Muscle of back (tissue), 11 donors: ENCODE results near the gene EXD3. TPM values are rescaled to one million over a fixed set of nuclear protein-coding genes. Genes with fewer than 3 reads are reported as not detected.
A peak's percentile ranks its signal among the peaks of the same experiment; 100 is the strongest.

Source experiments
- DNase-seq, 3 donors: peaks; one replicate each; pipeline versions ENCODE4 v3.0.0 to v3.0.0-alpha.2; 2013
- polyA plus RNA-seq, 10 donors: library from polyadenylated mRNA; unstranded; fragments of 120-200 nt; gene quantifications; one replicate each; pipeline ENCODE4 v1.2.1, GENCODE V29; 2013; ENCODE audit not compliant: insufficient read length in 10 of 10

EXD3 gene
- polyA plus RNA-seq, 10 donors: 8.2 to 14.1 (median 9.3) TPM

DNA sequence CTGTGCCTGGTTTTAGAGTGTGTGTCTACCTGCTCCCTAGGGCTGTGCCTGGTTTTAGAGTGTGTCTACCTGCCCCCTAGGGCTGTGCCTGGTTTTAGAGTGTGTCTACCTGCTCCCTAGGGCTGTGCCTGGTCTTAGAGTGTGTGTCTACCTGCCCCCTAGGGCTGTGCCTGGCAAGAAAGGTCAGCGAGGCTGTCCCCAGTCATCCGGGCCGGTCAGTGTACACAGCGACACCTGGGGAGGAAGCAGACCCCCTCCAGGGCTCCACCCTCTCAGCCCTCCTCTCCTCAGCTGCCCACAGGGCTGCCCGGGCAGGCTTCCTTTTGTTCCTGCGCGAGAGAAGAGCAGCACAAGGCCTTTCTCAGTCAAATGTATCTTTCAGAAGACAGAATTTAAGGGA, 125.0 kb downstream of the EXD3 start:
- DNase-seq: no peak

DNA sequence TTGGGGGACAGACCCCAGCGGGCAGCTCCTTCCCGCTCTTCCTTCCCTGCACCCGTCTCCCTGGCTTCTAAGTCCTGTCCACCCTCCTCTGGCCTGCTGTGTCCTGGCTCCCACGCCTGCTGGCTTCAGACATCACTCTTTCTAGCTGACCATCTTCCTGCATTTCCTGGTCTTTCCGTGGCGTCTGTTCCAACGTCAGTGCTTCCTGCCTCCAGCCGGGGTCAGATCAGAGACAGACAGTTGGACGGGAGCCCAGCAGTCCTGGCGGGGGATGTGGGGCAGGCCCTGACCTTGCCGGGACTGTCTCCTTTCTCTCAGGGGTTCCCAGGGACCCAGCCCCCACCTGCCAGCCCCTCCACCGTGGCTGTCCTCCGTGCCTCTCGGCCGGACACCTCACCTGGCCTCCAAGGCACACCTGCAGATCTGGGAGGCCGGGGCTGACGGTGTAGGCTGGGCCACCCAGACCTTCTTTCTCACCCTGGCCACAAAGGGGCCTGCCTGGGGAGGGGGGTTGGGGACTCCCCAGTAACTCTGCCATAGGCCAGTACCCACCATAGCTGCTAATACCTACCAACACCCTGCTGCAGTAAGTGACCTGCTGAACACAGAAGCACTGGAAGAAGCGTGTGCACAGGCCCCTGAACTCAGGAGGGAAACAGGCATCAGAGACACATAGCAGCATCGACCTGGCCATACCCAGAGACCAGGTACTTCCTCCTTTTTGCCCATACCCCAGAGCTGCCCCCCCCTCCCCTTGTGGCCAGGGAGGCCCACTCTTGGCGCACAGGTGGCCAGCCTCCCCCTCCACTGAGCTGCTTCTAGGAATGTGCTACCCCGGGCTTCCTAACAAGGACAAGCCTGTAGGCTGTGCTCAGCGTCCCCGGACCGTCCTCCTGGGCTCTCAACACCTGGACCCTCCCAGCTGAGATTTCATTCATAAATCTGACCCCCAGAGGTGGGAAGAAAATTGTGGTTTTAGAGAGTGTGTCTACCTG, 126.0 kb downstream of the EXD3 start:
- peak in 1 of 3 donors; percentile 70 for DNase-seq

DNA sequence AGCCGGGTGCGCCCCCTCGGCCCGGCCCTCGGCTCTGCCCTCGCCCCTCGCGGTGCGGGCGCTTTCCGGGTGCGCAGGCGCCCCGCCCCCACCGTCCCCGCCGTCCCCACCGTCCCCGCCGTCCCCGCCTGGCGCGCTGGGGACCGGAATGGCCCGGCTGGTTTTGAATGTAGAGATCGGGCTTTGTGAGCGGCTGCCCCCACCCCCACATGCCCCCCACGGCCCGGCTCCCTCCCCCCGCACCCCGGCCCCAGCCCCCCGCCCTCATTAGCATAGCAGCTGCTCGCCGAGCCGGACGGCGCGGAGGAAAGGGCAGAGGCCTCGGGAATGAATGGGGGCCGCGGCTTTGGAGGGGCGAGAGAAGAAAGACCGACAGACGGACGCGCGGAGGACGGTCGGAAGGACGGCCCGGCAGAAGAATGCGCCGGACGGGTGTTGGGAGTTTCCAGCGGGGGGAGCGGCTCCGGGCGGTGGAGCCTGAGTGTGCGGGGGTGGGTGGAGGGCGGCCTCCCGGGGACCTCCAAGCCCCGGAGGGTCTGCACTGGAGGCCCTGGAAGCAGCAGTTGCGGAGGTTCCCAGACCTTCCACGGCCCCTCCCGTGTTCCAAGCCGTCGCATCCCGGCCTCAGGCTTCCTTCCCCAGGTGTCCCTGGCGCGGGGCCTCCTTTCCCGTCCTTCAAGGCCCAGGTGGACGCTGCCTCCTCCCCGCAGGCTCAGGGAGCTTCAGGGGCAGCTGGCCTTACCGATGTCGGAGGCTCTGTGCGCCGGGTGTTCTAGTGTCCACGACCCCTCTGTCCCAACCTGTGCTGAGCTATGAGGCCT, 126.9 kb downstream of the EXD3 start:
- DNase-seq: no peak

DNA sequence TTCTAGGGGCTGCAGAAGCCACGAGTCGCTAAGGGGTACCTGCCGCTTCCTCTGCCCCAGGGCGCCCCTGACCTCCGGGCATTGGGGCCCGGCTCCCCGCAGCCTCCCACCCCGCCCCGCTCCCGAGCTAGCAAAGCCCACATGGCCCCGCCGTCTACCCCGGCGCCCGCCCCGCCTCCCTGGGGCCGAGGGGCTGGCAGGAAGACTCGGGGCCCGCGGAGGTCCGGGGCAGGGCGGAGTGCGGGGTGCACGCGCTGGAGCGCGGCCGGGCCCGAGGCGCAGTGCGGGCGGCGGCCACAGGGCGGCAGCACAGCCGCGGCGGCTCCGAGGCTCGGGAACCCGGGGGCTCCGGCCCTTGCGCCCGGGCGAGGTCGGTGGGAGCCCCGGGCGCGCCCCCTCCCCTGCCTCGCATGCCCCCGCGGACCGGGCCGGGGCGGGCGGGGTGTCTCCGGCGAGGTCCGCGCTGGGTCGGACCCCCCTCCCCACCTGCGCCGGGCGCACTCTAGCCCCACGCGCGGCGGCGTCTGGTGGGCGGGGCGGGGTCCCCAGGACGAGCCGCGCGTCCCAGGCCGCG, 127.6 kb downstream of the EXD3 start:
- no peak for DNase-seq

DNA sequence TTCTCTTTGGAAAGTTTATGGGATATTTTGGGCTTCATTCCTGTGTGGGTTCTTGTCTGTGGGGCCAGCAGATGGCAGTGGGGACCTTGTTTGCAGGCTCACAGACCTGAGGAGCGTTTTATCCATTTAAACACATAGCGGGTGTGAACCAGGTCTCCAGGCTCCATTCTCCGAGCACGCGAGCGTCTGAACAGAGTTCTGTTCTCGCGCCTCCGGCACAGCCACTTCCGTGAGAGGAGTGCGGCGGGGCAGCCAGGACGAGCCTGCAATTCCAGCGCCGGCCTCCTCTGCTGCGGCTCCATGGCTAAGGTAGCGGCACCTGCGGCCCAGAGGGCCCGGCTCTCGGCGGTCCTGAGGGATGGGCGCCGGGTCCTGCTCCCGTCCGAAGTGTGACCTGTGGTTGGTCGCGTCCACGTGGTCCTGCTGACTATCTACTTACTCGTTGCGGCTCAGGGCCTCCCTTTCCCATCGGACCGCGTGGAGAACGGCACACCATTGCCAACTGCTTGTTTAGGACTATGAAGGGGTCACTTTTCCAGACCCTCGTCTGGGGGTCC, 128.2 kb downstream of the EXD3 start:
- peak in 1 of 3 donors; percentile 46 for DNase-seq

DNA sequence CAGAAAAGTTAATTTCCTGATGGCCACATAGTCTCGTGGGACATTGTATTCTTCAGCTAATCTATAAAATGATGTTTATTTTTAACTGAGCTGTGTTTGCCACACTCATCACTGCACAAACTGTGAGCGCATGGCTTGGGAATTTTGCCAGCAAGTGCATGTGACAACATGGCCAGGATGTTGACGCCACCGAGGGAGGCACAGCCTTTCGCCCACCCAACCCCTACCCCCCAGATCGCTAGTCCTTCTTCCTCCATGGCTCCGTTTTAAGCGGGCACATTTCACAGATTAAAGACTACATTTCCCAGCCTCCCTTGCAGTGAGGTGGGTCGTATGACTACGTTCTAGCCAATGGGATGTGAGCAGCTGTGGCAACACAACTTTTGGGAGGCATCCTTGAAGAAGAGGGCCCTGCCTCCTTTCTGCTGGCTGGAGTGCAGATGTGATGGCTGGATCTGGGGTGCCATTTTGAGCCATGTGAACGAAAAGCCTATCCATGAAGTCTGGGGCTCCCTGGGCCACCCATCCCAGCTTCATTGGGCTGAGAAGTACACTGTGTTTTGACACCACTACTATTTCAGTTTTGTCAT, 128.8 kb downstream of the EXD3 start:
- DNase-seq: peak in 1 of 3 donors; percentile 31

DNA sequence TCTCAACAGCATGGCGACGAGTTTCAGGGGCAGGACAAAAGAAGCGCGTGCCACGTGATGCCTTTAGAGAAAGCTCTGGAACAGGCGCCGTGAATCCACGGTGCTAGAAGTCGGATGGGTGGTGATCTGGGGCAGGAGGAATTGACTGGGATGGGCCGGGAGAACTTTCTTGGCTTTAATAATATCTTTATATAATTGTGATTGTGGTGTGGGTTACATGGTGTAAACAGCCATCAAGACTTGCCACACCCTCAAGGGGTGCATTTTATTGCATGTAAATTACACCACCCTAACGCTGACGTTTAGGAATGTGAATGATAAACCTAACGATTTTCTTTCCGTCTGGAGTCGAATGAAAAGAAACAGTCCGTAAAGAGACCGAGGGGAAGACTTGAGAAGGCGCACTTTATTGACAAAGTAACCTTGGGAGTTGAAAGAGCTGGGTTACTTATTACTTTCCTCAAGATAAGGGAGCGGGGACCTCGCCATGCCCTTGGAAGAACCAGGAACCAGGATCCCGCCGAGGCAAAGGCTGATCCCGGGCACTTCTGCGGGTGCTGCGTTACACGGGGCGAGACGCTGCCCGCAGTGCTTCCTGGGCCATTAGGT, 129.4 kb downstream of the EXD3 start:
- no peak for DNase-seq

DNA sequence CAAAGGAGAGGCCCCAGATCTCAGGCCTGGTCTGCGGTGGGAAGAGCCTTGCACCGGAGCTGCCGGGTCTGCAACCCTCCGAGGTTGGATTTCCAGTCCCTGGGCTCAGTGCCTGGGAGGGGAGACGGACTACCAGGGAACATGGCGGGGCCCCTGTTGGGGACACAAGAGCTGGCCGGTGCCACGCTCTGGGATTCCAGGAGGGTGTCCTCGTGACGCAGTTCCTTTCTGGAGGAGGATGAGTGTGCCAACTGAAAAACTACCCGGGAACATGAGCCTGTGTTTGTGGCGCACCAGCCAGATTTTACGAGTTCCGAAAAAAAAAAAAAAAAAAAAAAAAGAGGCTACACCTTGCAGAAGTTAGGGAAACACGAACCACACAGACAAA, 129.9 kb downstream of the EXD3 start:
- no peak for DNase-seq

DNA sequence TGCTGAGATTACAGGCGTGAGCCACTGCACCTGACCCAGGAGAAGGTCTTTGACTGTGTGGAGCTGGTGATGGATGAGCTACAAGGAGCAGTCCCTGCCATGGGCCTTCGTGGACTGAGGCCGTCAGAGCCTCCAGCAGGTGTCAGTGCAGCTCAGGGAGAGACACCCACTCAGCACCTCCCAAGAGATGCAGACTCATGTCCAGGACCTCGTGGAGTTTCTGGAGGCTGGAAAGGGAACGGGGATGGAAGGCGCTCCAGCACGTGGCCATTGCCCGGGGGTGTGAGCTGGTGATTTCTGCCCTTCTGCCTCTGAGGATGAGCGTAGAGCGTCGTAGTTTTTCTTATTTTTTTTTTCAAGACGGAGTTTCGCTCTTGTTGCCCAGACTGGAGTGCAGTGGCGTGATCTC, 136.0 kb downstream of the EXD3 start:
- DNase-seq: no peak

DNA sequence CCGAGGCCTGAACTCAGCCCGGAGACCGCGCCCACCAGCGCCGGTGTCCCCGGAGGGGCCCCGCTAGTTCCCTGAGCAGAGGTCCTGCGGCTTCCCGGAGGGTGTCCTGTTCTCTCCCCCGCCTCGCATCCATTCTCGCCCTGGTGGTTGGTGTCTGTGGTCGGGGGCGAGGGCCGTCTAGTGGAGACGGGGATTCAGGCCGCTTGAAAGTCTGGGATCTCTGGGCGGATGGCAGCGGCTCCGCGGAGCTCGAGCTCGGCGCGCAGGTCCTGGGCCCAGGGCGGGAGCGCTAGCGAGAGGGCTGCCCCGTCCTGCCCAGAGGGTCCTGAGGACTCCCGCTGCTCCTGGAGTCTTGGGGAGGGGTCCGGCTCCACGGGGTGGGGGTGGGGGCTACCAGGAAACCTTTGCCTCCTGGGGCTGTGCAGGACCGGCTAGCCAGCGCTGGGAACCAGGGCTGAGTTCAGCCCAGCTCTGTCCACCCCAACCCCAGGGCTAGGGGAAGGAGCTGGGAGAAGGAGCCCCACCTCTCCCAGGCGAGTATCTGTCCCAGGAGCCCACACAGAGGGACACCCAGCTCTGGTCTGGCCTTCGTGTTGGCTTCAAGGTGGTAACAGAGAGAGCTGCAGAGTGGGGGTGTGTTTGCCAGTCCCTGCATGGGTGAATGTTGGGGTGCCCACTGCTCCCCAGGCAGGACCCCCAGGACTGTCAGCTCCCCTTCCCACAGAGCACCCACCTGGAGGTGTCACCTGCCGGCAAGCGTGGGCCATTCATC, 141.4 kb downstream of the EXD3 start:
- DNase-seq: peak in 1 of 3 donors; percentile 41

DNA sequence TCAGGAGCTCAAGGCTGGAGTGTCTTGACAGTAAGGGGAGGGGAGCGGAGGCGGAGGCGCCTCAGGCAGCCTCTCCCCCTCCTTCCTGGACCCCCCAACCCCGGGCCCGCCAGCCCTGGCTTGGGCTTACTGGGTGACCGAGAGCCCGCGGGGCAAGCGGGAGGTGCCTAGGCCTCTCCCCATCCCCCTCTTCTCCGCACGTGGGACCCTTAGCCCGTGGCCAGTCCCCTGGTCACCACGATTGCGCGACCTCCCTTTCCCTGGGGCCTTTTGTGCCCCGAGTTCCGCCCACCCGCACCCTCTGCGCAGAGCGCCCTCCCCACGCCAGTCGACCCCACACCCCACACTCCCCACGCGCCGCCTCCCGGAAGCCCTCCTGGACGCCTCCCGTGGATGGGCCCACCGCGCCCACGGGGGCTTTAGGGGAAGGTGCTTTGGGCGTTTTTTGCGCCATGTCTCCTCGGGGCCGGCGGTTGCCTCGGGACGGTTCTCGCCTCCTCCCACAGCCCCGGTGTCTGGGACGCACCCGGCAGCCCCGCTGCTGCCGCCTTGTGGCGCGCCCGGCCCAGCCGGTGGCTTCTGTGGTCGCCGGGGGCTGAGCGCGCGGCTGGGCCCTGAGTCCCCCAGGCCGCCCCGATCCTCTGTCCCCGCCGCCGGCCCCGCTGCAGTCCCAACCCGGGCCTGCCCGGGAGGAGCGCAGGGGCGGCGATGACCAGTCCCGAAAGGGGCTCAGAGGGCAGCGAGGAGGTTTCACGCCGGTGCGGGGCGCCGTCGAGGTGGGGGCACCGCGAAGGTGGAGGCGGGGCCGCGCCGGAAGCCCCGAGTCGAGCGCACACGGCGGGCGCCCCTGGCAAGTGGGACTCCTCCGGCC, 142.3 kb downstream of the EXD3 start:
- peak in 1 of 3 donors; percentile 36 for DNase-seq

DNA sequence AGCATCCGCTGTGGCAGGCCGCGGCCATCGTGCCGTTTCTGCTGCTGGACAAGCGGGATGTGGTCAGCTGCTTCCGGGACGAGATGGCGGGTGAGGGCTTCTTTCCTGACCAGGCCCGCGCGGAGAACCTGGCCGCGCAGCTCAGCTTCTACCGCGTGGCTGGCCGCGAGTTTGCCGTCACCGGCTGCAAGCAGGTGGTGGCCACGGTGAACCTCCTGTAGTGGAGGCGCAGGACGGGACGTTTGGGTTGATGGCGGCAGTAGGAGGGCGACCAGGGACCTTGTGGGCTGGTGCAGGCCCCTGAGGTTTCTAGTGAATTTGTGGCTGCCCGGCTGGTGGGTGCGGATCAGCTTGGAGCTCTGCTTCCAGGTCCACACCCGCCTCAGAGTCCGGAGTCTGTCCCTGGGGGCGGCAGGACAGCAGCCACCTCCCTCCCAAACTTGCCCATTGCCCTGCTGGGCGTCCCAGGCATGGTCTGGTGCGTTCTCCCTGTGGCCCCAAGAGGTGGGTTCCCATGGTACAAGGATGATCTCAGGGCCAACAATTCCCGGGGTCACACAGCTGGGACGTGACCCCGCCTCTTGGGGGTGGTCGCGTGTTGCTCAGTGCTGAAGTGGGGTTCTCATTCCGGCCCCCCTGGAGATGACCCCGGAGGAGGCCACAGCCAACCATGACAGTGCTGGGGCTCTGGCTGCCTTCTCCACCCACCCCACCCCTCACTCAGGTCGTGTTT, 143.1 kb downstream of the EXD3 start:
- DNase-seq: no peak

DNA sequence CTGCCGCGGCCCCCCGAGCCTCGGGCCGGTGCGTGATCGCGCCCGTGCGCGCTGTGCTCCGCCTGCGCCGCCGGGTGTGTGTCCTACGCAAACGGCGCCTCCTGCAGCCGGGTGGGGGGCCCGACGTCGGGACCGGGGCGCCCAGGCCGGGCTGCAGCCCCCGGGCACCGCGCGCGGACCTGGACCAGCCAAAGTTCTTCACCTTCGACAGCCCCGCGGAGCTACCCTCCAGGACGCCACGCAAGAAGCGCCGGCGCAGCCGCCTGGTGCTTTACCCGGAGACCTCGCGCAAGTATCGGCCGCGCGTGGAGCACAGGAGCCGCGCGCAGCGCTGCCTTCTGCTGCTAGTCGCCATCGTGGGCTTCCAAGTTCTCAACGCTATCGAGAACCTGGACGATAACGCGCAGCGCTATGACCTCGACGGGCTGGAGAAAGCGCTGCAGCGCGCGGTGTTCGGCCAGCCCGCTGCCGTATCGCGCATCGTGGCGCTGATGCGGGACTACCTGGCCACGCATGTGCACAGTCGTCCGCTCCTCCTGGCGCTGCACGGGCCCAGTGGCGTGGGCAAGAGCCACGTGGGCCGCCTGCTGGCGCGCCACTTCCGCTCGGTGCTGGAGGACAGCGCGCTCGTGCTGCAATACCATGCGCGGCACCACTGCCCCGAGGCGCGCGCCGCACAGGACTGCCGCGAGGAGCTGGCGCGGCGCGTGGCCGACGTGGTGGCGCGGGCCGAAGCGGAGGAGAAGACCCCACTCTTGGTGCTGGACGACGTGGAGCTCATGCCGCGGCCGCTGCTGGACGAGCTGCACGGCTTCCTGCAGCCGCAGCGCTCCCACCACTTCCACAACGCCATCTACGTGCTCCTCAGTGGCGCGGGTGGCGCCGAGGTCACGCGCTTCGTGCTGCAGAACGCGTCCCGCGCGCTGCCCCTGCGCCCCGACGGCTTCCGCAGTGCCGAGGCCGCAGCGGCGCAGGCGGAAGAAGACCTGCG, 143.9 kb downstream of the EXD3 start:
- DNase-seq: no peak

DNA sequence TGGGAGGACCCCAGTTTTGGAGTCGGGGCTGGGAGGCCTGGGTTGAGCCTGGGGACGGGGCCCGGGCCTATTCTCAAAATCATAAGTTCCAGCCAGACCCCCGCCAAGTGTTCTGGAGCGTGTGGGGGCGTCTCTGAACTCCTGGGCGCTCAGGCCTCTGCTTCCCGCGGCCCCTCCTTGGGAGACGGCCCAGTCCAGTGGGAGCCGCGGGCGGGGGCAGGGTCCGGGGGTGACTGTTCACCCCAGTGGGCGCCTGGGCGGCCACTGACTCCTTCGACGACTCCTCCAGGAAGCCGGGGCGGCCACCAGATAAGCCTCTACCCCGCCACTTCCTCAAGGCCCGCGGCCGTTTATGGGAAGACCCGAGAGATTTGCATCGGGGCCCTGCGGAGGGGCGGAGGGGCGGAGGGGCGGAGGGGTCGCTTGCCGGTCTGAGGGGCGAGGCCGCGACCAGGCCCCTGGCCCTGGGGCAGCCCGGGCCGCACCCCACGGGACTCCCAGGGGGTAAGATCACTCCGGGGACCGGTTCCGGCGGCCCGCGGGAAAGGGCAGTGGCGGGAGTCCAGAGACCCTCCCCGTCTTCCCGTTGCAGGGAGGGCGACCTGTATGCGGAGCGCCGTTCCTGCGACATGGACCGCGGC, 144.8 kb downstream of the EXD3 start:
- peak in 1 of 3 donors; percentile 55 for DNase-seq

DNA sequence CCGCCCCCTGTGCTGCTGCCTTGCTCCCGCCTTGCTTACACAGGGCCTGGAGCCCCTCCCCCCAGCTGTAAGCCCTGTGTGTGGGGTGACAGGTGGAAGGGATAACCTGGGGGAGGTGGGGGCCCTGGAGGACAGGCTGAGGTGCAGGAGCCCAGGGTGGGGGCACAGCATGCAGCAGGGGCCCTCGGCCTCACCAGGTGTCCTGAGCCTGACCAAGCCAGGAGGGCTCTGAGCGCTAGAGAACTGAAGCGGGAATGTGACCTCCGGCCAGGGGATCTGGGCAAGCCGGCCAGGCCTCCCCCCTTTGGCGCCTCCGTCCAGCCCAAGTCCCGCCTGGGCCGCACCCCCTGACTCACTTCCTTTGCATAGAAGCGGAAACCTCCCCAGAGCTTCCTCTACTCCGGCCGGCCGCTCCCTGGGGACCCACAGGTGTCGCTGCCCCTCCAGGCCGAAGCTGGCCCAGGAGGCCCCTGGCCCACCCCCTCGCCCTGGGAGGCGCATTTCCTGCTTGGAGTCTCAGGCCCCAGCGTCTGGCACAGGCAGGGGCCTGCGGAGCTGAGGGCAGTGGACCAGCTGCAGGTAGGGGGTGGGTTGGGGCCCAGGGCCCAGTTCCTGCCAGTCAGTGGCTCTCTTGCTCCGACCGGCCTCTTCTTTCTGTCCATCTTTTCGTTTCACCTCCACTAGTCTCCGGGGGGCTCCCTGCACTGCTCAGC, 145.5 kb downstream of the EXD3 start, which contains the start of gene TOR4A:
Gene TOR4A (plus strand): TSS at position 398 of the 713 bp plus-strand sequence. CDS start 964 bp downstream, outside the sequence.
- DNase-seq: peak in 2 of 3 donors; percentile 64 to 82
